Ovary (tissue), 9 donors: ENCODE results near the gene PANK4. TPM values are rescaled to one million over a fixed set of nuclear protein-coding genes. Genes with fewer than 3 reads are reported as not detected.
A peak's percentile ranks its signal among the peaks of the same experiment; 100 is the strongest.
"Not testable (repeated sequence)": the region's sequence is repeated elsewhere in the genome, so short reads cannot be mapped to it uniquely, and the experiment has no call there.

Experiments
- DNase-seq, 5 donors: peaks; one replicate each; pipeline ENCODE4 v3.0.0-alpha.2; 2019 to 2020
- H3K27ac ChIP-seq, 2 donors: fragments of 200-600 bp; one replicate each; pipeline versions ENCODE4 v1.5.1 to v1.8.0; 2019 to 2022
- H3K27me3 ChIP-seq: fragments of 200-600 bp; one replicate; pipeline ENCODE4 v1.8.0; 2022
- H3K36me3 ChIP-seq: fragments of 200-600 bp; sonication (generic); one replicate; pipeline ENCODE4 v1.5.1; 2019
- H3K4me1 ChIP-seq: one replicate; pipeline ENCODE4 v1.8.1; 2013; ENCODE audit warnings: mild to moderate bottlenecking, moderate library complexity; ENCODE audit not compliant: insufficient read depth
- H3K4me3 ChIP-seq: fragments of 200-600 bp; sonication (generic); one replicate; pipeline ENCODE4 v1.5.1; 2017
- H3K9me3 ChIP-seq, 2 donors: fragments of 200-600 bp in 1 of 2; sonication (generic) in 1 of 2; one replicate each; pipeline versions ENCODE4 v1.5.1 to v1.8.1; 2013 to 2019; ENCODE audit warnings: mild to moderate bottlenecking in 1 of 2, moderate library complexity in 1 of 2
- EP300 ChIP-seq: sonication (generic); formaldehyde crosslinking; IDR thresholded peaks from one replicate; pipeline ENCODE4 v1.6.1; 2017; ENCODE audit warnings: antibody characterized with exemption
- POLR2A ChIP-seq: fragments of 450-650 bp; IDR thresholded peaks from one replicate; pipeline ENCODE4 v1.6.1; 2017; ENCODE audit warnings: antibody characterized with exemption, mild to moderate bottlenecking, moderate library complexity
- WGBS, 3 donors: extraction: QIAGEN DNeasy Blood & Tissue Kit in 1 of 3; methylation state at CpG; one replicate each; pipeline versions ENCODE4 v1.1.5 to v1.1.7; 2013 to 2017; 5-methylcytosine and 5-hydroxymethylcytosine counted together
- intact Hi-C, 4 donors: fragments of 100-400 bp; cut with DNase I; formaldehyde crosslinking; loops; one replicate each; pipeline versions ENCODE4 v1.11.0 to v1.15.1; 2022 to 2023
- polyA plus RNA-seq, 2 donors: library from polyadenylated mRNA; stranded (reverse); fragments of 200-250 nt in 1 of 2; fragments of 350-450 nt in 1 of 2; fragmentation: Illumina TruSeq in 1 of 2; extraction: RNeasy Lipid Tissue Mini Kit (QIAGEN cat#74804) in 1 of 2; gene quantifications; one replicate each; pipeline ENCODE4 v1.2.3, GENCODE V29; 2013 to 2014
- total RNA-seq, 7 donors: library from RNA; depleted of rRNA in 2 of 7; stranded (reverse); fragments of >200 nt in 2 of 7; fragmentation: NEBNext Ultra II Directional in 3 of 7; extraction: Animal tissue kit (Norgen Biotek cat#: 25700) in 3 of 7; gene quantifications; one replicate each; pipeline versions ENCODE4 v1.1.0 to v1.2.4, GENCODE V29; 2016 to 2023
- TF ChIP-seq, protein P1 (sequence below), 3 donors: fragments of 450-650 bp in 2 of 3; fragments of 200-600 bp in 1 of 3; IDR thresholded peaks; one replicate each; pipeline versions ENCODE4 v1.5.1 to v1.8.0; 2016 to 2022; ENCODE audit warnings: antibody characterized with exemption in 3 of 3, mild to moderate bottlenecking in 1 of 3
- donor health status: DM: no; HTN: no; CAD: no; lungs with moderate emphysema.
- donor health status: DM: no; HTN: no; CAD: no.
- donor health status: Bipolar disorder and iron deficiency.
- donor health status: DM: yes; HTN: yes; CAD: no.
- donor health status: DM: no; HTN: no; CAD: no.
- donor health status: DM: yes; HTN: yes; CAD: no.

Gene PANK4
- total and polyA plus RNA-seq, 9 donors: 14.7 to 33.3 (median 26.1) TPM

DNA sequence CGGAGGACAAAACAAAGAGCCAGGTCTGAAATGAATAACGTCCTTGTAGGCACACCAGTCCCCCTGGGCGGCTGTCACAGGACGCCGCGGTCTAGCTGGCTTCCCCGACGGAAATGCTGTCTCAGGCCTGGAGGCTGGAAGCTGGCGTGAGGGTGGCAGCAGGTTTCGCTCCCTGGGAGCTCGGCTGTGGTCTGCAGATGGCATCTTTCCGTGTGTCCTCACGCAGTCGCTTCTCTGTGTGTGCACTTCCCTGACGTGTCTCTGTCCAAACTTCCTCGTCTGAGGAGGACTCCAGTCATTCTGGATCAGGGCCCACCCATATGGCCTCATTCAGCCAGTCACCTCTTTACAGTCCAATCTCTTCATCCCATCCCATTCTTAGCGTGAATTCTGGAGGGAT is 43.9 kb upstream of the PANK4 start:
- TF ChIP-seq EP300 (no peak), POLR2A (no peak)
- TF ChIP-seq, protein P1, sequence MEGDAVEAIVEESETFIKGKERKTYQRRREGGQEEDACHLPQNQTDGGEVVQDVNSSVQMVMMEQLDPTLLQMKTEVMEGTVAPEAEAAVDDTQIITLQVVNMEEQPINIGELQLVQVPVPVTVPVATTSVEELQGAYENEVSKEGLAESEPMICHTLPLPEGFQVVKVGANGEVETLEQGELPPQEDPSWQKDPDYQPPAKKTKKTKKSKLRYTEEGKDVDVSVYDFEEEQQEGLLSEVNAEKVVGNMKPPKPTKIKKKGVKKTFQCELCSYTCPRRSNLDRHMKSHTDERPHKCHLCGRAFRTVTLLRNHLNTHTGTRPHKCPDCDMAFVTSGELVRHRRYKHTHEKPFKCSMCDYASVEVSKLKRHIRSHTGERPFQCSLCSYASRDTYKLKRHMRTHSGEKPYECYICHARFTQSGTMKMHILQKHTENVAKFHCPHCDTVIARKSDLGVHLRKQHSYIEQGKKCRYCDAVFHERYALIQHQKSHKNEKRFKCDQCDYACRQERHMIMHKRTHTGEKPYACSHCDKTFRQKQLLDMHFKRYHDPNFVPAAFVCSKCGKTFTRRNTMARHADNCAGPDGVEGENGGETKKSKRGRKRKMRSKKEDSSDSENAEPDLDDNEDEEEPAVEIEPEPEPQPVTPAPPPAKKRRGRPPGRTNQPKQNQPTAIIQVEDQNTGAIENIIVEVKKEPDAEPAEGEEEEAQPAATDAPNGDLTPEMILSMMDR (IDR thresholded peaks at IDR 0.05): no peak

GRCh38 chr1:2569703-2570102 is 43.3 kb upstream of the PANK4 start:
- H3K36me3 ChIP-seq, intact Hi-C loops, H3K27ac ChIP-seq, H3K27me3 ChIP-seq, H3K4me1 ChIP-seq, H3K4me3 ChIP-seq, H3K9me3 ChIP-seq: not testable (repeated sequence)
- WGBS, 3 donors: 75 to 77% (median 76%) methylated on average over 13 of the region's 13 CpGs
- DNase-seq: peak in 1 of 5 donors; percentile 11

More for the DNA sequence above, 43.9 kb upstream of the PANK4 start:
- WGBS, 3 donors: 80 to 87% (median 83%) methylated on average over 17 of the region's 17 CpGs
- Histone ChIP-seq H3K9me3 (no peaks in the 10 kb centered on the region), H3K4me3 (no peak overlapping the region), H3K4me1 (no peaks in the 10 kb centered on the region), H3K27me3 (no peaks in the 10 kb centered on the region), H3K27ac (no peak overlapping the region), H3K36me3 (no peaks in the 10 kb centered on the region)
- intact Hi-C loops: no loop called here
- DNase-seq: peak in 1 of 5 donors; percentile 10

DNA sequence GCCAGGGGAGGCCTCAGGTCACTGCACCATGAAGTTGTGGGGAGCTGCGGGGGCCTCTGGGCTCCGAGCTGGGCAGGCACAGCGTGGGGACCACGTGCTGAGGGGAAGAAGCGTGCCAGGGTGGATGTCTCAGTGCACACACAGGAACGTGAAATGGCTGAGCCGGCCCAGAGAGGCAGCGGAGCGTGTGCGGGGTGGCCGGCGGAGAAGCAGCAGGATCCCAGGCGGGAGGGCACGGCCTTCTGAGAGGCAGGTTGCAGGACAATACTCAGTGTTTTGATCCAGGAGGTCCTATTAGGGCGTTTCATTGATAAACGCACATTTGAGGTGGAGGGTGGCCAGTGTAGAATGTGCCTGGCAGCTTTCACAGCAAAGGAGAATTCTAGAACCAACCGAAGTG is 42.7 kb upstream of the PANK4 start:
- no peaks in the 10 kb centered on the region for H3K27me3 ChIP-seq

DNA sequence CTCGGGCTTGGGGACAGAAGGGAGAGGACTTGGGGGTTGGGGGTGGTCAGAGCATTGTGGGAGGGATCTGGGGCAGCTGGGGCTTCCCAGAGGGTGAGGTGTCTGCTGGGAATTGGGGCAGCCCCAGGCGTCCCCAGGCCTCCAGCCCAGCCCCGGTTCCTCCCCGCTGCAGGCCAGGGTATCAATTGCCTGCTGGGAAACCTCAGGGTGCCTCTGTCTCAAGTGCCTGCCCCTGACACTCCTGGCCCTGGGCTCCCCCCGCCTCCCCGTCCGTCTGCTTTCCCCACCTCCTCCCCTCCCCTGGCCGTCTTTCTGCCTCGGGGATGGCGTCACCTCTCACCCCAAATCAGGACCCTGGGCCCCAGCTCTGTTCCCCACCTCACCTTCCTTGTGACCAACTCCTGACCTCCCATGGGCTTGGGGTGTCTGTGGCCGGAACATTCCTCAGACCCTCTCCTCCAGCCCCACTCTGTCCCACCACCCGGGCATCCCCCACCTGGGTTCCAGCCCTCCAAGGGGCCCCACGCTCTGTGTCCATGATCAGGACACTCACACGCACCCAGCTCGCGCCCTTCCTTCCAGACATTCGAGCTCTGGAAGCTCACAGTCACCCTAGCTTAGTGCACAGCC is 41.9 kb upstream of the PANK4 start:
- H3K27ac ChIP-seq, H3K27me3 ChIP-seq, DNase-seq, H3K36me3 ChIP-seq, H3K4me3 ChIP-seq, intact Hi-C loops, H3K4me1 ChIP-seq, H3K9me3 ChIP-seq: not testable (repeated sequence)
- WGBS, 3 donors: 19 to 34% (median 33%) methylated on average over 6 to 13 of the region's 17 CpGs

More for the DNA sequence above, 42.7 kb upstream of the PANK4 start:
- Histone ChIP-seq H3K36me3 (no peaks in the 10 kb centered on the region), H3K4me1 (no peaks in the 10 kb centered on the region), H3K9me3 (no peaks in the 10 kb centered on the region), H3K27ac (no peak overlapping the region), H3K4me3 (no peak overlapping the region)
- TF ChIP-seq EP300 (no peak), POLR2A (no peak)
- TF ChIP-seq, protein P1 (IDR thresholded peaks at IDR 0.05): no peak
- 62 to 75% (median 73%) methylated on average over 17 of the region's 17 CpGs for WGBS, 3 donors
- DNase-seq: no peak
- intact Hi-C loops: no loop called here

- Histone ChIP-seq H3K4me1 (no peaks in the 10 kb centered on the region), H3K4me3 (no peak overlapping the region), H3K27ac (no peak overlapping the region), H3K9me3 (no peaks in the 10 kb centered on the region), H3K27me3 (no peaks in the 10 kb centered on the region), H3K36me3 (no peaks in the 10 kb centered on the region)
- TF ChIP-seq POLR2A (no peak), EP300 (no peak)
- TF ChIP-seq, protein P1 (IDR thresholded peaks at IDR 0.05): no peak
- intact Hi-C loops: no loop called here
- WGBS, 3 donors: 65 to 76% (median 68%) methylated on average over 15 to 16 of the region's 16 CpGs
- DNase-seq: peak in 2 of 5 donors; percentile 17 to 31
Observed at GRCh38 chr1:2567083-2567679, 40.8 kb upstream of the PANK4 start.
